HG03175 (cell line): Measurements from ENCODE around the gene DISP1.
A peak's percentile ranks its signal among the peaks of the same experiment; 100 is the strongest.

Source experiments
- ATAC-seq: cut with Tn5 transposase; IDR thresholded peaks from one replicate; pipeline ENCODE4 v1.9.1; 2021; ENCODE audit warnings: mild to moderate bottlenecking, moderate library complexity; ENCODE audit not compliant: unreplicated experiment

The DISP1 gene, protein sequence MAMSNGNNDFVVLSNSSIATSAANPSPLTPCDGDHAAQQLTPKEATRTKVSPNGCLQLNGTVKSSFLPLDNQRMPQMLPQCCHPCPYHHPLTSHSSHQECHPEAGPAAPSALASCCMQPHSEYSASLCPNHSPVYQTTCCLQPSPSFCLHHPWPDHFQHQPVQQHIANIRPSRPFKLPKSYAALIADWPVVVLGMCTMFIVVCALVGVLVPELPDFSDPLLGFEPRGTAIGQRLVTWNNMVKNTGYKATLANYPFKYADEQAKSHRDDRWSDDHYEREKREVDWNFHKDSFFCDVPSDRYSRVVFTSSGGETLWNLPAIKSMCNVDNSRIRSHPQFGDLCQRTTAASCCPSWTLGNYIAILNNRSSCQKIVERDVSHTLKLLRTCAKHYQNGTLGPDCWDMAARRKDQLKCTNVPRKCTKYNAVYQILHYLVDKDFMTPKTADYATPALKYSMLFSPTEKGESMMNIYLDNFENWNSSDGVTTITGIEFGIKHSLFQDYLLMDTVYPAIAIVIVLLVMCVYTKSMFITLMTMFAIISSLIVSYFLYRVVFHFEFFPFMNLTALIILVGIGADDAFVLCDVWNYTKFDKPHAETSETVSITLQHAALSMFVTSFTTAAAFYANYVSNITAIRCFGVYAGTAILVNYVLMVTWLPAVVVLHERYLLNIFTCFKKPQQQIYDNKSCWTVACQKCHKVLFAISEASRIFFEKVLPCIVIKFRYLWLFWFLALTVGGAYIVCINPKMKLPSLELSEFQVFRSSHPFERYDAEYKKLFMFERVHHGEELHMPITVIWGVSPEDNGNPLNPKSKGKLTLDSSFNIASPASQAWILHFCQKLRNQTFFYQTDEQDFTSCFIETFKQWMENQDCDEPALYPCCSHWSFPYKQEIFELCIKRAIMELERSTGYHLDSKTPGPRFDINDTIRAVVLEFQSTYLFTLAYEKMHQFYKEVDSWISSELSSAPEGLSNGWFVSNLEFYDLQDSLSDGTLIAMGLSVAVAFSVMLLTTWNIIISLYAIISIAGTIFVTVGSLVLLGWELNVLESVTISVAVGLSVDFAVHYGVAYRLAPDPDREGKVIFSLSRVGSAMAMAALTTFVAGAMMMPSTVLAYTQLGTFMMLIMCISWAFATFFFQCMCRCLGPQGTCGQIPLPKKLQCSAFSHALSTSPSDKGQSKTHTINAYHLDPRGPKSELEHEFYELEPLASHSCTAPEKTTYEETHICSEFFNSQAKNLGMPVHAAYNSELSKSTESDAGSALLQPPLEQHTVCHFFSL (N-terminal part only)

DNA sequence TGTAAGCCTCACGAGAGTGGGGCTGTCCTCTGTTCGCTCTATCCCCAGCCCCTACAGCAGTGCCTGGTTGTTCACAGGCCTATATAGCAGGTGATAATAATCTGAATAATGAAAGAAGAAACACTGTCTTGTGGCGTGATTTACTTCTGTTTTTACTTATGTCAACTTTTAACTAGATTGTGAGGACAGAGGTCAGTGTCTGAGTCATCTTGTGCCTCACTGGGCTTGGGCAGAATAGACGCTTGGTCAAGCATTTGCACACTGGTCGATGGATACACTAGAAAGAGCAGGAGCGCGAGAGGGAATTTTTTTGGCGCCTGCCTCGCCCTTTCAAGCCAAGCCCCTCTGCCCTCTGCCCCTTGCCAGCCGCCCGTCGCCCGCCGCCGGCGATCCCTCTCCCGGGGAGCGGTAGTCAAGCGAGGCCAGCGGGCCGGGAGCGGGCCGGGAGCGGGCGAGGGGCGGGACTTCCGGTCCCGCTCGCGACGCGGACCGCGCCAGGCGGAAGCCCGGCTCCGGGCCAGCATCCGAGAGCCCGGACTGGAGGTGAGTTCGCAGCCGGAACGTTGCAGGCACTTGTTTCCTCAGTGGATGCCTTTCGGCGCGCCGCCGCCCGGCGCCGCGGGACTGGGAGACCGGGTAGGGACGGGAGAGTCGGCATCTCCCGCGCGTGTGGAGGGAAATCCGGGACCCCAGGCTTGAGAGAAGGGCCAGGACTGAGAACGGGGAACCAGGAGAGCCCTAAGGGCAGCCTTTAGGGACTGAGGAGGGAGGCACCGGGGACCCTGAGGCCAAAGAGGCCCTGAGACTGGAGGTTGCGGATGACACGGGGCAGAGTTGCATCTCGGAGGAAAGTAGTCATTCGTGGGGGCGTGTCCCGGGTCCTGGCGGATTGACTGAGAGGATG is at the start of gene DISP1:
DISP1 (plus strand) TSS at position 504 of the 904 bp plus-strand sequence. CDS start 127,785 bp downstream, outside the sequence.
- peak; percentile 90 for ATAC-seq

DNA sequence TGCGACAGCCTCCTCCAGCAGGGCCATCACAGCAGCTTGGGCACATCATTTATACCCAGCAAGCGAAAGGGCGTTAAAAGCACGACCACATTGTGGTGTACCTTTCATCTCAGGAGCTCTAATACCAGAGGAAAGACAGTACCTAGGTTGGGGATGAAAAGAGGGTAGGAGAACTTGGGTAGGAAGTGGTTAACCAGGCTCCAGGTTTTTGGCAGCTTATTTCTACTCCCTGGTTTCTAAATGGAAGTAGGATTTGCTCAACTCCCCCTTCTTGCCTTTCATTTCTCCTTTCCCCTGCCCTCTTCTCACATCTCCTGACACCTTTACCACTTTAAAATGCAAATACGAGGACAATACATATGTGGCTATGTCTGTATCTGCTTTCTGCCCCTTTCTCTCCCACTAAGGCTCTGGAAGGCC is 47.7 kb upstream of the DISP1 start:
- peak; percentile 67 for ATAC-seq

DNA sequence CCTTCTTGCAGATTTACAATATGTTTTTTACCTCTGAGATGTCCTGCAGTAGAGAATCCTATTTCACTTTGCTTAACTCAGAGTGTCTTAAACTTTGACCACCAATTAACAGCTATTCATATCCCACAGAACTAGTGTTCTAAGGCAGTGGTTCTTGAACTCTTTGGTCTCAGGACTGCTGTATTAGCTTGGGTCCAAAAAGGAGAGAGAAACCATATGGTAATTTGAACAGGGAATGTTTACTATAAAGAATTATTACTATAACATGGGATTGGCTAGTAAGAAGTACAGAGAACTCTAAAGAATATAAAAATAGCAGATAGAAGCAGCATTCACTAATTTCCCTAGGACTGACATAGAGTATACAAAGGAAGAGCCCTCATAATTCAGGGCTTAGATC is 46.2 kb upstream of the DISP1 start:
- ATAC-seq = no peak

DNA sequence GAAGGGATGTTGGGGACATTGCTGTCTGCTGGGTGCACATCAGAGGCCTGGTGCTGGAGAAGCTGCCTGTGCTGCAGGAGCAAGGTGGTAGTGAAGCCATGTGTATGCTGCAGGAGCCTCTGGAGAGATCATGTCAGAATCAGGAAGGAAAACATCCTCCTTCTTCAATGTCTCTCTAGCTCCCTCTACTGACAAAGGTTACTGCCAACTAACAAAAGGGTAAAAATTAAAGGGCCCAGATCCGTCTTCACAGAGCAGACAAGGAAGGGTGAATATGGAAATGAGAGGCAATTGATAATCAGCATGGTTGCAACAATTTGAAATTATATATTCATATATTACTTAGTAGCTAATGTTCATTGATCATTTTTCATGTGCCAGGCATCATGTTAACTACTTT is 45.7 kb upstream of the DISP1 start:
- ATAC-seq = no peak

DNA sequence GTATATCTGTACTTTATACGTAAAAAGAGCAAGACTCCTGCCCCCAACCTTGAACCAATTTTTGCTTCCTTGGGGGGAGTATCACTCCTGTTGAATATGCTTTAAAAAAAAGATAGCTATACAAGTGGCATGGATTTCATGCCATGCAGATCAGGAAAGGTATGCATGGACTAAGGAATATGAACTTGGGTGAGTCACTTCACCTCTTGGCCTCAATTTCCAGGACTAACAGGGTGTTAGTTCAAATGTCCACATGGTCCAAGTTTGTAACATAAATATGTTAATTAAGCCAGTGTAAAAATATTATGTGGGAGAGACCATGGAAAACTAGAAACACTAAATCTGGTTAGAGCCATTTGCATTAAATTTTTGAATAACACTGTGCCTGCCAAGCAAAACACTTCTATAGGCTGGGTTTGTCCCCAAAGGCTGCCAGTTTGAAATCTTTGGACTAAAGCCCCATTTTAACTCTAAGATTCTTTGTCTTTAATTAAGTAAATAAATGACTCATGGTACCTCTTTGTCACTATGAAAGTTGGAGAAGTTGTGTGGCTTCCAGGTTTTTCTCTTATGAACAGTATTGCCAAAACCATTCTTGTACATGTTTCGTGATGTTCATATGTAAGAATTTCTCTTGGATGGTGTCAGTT is 44.7 kb upstream of the DISP1 start:
- ATAC-seq = no peak

DNA sequence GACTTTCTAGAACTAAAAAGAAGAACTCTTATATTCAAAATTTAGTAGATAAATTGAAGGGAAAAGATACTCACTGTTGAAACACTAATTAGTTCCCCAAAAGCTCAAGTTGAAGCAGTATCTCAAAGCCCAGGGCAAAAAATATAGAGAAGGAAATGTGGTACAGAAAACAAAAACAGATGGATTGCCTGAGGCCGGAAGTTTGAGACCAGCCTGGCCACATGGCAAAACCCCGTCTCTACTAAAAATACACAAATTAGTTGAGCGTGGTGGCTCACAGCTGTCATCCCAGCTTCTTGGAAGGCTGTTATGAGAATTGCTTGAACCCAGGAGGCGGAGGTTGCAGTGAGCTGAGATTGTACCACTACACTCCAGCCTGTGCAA is 41.9 kb upstream of the DISP1 start:
- peak; percentile 74 for ATAC-seq

DNA sequence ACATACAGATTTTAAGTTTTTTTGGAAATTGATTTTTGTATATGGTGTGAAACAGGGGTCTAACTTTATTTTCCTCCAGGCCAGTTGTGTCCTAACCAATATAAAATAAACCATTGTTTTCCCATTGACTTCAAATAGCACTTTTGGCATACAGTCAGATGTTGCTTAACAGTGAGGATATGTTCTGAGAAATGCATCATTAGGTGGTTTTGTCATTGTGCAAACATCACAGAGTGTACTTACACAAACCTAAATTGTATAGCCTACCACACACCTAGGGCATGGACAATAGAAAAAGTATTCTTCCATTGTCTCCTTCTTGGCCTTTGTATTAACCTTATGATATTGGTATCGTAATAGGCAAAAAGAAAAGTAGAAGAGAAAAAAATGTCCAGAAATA is 37.4 kb upstream of the DISP1 start:
- no peak for ATAC-seq

DNA sequence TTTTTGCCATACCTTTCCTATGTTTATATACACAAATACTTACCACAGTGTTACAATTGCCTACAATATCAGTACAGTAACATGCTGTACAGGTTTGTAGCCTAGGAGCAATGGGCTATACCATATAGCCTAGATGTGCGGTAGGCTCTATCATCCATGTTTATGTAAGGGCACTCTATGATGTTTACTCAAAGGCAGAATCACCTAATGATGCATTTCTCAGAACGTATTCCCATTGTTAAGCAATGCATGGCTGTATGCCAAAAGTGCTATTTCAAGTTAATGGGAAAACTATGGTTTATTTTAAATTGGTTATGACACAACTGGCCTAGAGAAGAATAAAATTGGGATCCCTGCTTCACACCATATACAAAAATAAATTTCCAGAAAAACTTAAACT is 36.9 kb upstream of the DISP1 start:
- no peak for ATAC-seq

DNA sequence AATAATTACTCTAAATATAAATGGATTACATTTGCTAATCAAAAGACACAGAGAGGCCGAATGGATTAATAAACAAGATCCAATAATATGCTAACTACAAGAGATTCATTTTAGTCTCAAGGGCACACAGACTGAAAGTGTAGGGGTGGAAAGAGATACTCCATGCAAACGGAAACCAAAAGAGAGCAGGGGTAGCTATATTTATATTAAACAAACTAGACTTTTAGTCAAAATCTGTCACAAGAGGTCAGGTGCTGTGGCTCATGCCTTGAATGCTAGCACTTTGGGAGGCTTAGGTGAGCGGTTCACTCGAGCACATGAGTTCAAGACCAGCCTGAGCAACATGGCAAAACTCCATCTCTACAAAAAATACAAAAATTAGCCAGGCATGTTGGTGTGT is 33.6 kb upstream of the DISP1 start:
- peak; percentile 58 for ATAC-seq

DNA sequence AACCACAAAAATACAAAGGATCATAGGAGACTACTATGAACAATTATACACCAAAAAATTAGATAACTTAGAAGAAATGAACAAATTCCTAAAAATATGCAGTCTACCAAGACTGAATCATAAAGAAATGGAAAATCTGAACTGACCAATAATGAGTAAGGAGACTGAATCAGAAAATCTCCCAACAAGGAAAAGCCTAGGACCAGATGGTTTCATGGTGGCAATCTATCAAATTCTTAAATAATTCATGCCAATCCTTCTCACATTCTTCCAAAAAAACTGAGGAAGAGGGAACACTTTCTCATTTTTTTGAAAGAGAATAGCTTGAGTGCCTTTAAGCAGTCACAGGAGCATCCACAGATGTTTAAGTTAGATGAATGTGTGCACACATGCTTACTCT is 31.8 kb upstream of the DISP1 start:
- ATAC-seq = no peak

DNA sequence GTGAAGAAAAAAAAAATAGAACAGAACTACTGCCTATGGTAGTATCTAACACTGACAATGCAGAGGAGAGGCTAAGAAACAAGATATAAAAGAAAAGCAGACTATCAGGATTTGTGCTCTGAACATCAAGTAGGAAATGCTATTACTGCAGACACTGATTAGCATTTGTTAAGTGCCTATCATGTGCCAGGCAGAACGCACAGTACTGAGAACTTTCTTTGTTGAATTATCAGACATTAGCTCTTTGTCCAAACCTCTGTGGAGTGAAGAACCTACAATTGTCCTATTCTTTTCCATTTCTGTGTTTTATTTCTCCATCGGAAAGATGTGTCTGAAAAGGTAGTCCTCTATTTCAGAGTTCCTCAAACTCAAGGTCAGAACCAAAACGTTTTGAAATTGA is 30.5 kb upstream of the DISP1 start:
- no peak for ATAC-seq

DNA sequence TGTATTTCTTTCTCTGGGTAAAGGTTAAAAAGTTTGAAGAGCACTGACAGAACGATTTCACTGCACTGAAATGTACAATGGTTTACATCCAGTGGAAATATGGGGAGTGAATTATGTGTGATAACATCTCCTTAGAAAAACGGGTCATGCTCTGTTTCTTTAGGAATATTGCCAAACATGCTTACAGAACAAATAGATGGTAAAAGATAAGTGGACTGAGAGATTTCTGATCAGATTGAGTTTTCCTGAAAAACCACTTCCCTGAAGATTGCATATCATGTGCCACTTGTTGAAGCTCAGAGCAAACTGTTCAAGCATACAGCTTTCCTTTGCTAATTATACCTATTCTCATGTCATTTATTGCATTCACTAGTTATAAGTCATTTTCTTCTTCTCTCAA is 29.9 kb upstream of the DISP1 start:
- no peak for ATAC-seq

DNA sequence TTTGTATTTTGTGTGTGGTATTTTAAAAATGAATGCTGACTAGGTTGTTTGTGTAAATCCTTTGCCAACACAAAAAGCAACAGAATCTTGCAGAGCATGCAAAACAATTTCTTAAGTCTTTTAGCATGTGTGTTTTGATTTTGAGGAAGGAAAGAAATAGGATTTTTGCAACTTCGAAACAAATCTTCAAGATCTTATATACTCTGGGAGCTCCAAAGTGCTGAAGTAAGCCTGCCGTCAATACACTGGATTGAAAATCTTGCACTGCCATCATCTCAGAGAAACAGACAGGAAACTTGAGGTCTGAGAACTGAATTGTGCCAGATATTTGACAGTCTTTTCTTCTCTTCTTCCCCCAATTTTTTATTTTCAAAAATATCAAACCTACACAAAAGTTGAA is 29.3 kb upstream of the DISP1 start:
- ATAC-seq = no peak

DNA sequence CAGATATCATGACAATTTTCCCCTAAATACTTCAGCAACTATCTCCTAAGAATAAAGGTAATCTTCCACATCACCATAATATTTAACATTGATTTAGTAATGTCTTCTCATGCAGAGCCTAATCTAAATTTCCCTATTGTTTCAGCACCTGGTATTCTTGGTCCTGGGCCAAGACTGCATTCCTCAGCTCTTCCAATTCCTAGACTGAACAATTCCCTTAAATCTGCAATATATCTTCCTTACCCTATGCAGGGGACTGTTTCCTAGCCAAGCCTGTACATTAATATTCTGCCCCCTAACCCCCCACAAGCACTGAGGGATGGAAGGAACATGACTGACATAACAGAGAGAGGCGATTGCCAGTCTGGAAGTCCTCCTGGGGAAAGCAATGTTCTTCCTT is 28.7 kb upstream of the DISP1 start:
- ATAC-seq = no peak

DNA sequence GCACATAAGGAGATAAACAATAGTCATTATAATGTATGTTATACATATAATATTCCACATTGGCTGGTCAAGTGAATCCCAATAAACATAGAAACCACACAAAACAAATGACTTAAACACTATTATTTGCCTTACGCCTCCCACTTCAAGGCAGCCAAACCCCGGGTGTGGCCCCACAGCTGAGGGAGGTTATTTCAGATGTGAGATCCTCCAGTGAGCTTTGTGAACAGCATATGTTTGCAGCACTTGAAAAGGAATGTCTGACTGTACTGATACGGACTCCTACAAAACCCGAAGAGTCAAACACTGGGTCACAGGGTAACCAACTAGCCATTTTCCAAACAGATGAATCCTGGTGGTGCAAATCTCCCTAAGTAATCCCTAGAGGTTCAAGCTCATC is 27.1 kb upstream of the DISP1 start:
- ATAC-seq = no peak

DNA sequence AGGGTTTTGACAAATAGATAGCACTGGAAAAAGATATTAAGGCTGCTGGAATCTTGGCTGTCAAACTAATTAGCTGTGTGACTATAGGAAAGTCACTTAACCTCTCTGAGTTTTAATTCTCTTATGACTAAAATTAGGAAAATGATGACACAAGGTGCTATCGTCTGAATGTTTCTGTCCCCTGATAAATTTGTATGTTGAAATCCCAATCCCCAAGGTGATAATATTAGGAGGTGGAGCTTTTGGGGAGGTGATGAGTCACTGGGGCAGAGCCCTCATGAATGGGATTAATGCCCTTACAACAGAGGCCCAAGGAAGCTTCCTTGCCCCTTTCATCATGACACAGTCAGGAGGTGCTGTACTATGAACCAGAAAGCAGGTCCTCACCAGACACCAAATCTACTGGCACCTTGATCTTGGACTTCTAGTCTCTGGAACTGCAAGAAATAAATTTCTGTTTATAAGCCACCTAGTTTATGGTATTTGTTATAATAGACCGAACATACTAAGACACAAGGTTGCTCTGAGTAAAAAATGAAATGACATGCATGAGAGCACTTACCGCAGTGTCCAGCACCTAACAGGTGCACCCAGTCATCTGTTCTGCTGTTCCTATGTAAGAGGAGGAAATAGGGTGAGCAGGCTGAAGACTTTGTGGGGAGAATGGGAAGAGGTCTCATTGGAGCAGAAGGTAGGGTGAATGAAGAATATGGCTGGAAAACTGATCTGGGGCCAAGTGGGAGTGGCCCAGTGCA is 26.3 kb upstream of the DISP1 start:
- ATAC-seq = no peak

DNA sequence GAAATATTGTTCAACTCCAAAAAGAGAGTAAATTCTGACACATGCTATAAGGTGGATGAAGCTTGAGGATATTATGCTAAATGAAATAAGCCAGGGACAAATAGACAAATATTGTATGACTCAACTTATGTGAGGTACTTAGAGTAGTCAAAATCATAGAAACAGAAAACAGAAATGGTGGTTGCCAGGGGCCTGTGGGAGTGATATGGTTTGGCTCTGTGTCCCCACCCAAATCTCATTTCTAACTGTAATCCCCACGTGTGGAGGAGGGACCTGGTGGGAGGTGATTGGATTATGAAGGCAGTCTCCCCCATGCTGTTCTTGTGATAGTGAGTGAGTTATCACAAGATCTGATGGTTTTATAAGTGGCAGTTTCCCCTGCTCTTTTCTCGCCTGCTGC is 24.7 kb upstream of the DISP1 start:
- no peak for ATAC-seq

DNA sequence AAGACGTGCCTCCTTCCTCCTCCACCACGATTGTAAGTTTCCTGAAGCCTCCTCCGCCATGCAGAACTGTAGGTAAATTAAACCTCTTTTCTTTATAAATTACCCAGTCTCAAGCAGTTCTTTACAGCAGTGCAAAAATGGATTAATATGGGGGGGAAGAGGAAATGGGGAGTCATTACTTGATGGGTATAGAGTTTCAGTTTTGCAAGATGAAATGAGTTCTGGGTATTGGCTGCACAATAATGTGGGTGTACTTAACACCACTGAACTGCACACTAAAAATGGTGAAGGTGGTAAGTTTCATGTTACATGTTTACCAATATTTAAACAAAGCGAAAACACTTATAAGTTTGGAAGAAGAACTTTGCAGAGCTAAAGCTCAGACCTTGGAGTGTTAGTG is 24.3 kb upstream of the DISP1 start:
- ATAC-seq = no peak
